Endothelial cell of umbilical vein (primary cell): Measurements from ENCODE around the gene CDC42BPB. TPM values are rescaled to one million over a fixed set of nuclear protein-coding genes. Genes with fewer than 3 reads are reported as not detected.

Experiments used
- BruUV-seq: library from RNA; stranded (reverse); fragments of 400-500 nt; replicated peaks from 2 replicates; lab custom pipeline; 2021; lab: Mats Ljungman, UMichigan
- CTCF ChIA-PET: fragments of 300-600, 350-600 bp; sonication (Branson Sonifier 250); formaldehyde crosslinking; loops from one replicate; lab custom pipeline; 2021; ENCODE audit warnings: antibody characterized with exemption, inconsistent platforms; lab: Charles Lee
- POLR2A ChIA-PET: fragments of 300-600, 350-600 bp; sonication (Branson Sonifier 250); formaldehyde crosslinking; loops from one replicate; lab custom pipeline; 2021; ENCODE audit warnings: antibody characterized with exemption, inconsistent platforms; lab: Charles Lee
- DNase-seq: peaks from one replicate; pipeline ENCODE4 v3.0.0-alpha.2; 2011; ENCODE audit warnings: low read depth, low spot score
- FAIRE-seq: peaks from 2 replicates; lab custom pipeline; 2011; peaks lifted over from hg19 to GRCh38; lab: Jason Lieb, UNC
- H2AFZ ChIP-seq: 2 replicates; pipeline ENCODE4 v1.6.0; 2012; ENCODE audit warnings: low read depth, low read length, control low read depth, inconsistent platforms
- H3K27ac ChIP-seq: 2 replicates; pipeline ENCODE4 v1.5.1; 2011; ENCODE audit warnings: low read depth, mild to moderate bottlenecking, control low read depth, low read length, moderate library complexity; ENCODE audit not compliant: insufficient read depth
- H3K27me3 ChIP-seq, 2 experiments: 2 replicates each; pipeline versions ENCODE4 v1.6.0 to v1.6.1; 2011; ENCODE audit warnings: low read length in 2 of 2, mixed read lengths in 1 of 2; ENCODE audit not compliant: control insufficient read depth in 2 of 2, insufficient read depth in 2 of 2
- H3K36me3 ChIP-seq, 2 experiments: 2 replicates in 1 of 2; 3 replicates in 1 of 2; pipeline ENCODE4 v1.5.1; 2011; ENCODE audit warnings: low read length in 2 of 2, mild to moderate bottlenecking in 1 of 2, moderate library complexity in 1 of 2; ENCODE audit not compliant: control insufficient read depth in 2 of 2, insufficient read depth in 2 of 2; ENCODE audit errors: extremely low read depth in 1 of 2
- H3K4me1 ChIP-seq: 3 replicates; pipeline ENCODE4 v1.5.1; 2011; ENCODE audit warnings: mild to moderate bottlenecking, low read length; ENCODE audit not compliant: control insufficient read depth, insufficient read depth; ENCODE audit errors: extremely low read depth
- H3K4me2 ChIP-seq: 2 replicates; pipeline ENCODE4 v1.6.1; 2011; ENCODE audit warnings: low read length, control low read depth, mixed read lengths; ENCODE audit not compliant: insufficient read depth
- H3K4me3 ChIP-seq, 3 experiments: fragments of 200-600 bp in 1 of 3; sonication (generic), shearing (Covaris generic) in 1 of 3; replicated peaks in 1 of 3; 2 replicates each; pipeline ENCODE4 v1.5.1; 2011 to 2016; ENCODE audit warnings: control low read depth in 3 of 3, low read length in 3 of 3, mild to moderate bottlenecking in 2 of 3, inconsistent platforms in 1 of 3, low read depth in 1 of 3, moderate library complexity in 1 of 3; ENCODE audit not compliant: insufficient read depth in 1 of 3
- H3K79me2 ChIP-seq: 2 replicates; pipeline ENCODE4 v1.6.0; 2012; ENCODE audit warnings: low read length, inconsistent platforms; ENCODE audit not compliant: control insufficient read depth, insufficient read depth
- H3K9ac ChIP-seq: replicated peaks from 2 replicates; pipeline ENCODE3; 2011; ENCODE audit warnings: low read length, control low read depth; ENCODE audit not compliant: insufficient read depth; ENCODE audit errors: extremely low read depth
- H3K9me1 ChIP-seq: replicated peaks from 3 replicates; pipeline ENCODE4 v1.6.0; 2011; ENCODE audit warnings: mild to moderate bottlenecking, low read length; ENCODE audit not compliant: control insufficient read depth, insufficient read depth; ENCODE audit errors: extremely low read depth
- H3K9me3 ChIP-seq: replicated peaks from 2 replicates; pipeline ENCODE4 v1.5.1; 2012; ENCODE audit warnings: low read length, inconsistent platforms; ENCODE audit not compliant: control insufficient read depth, insufficient read depth
- H4K20me1 ChIP-seq: replicated peaks from 2 replicates; pipeline ENCODE3; 2011; ENCODE audit warnings: mild to moderate bottlenecking, low read length; ENCODE audit not compliant: control insufficient read depth, insufficient read depth; ENCODE audit errors: extremely low read depth
- EZH2 ChIP-seq: IDR thresholded peaks from 2 replicates; pipeline ENCODE4 v1.6.1; 2012; ENCODE audit warnings: borderline replicate concordance, low read depth, mild to moderate bottlenecking, moderate library complexity, low read length, inconsistent platforms; ENCODE audit not compliant: severe bottlenecking
- GATA2 ChIP-seq: IDR thresholded peaks from 2 replicates; pipeline ENCODE4 v1.7.0; 2011; ENCODE audit warnings: low read depth, mild to moderate bottlenecking, moderate library complexity, mixed read lengths, low read length; ENCODE audit not compliant: insufficient read length, insufficient read depth
- MYC ChIP-seq: IDR thresholded peaks from one replicate; pipeline ENCODE4 v1.6.1; 2011; ENCODE audit warnings: mild to moderate bottlenecking, low read depth, low read length
- POLR2AphosphoS5 ChIP-seq: IDR thresholded peaks from 2 replicates; pipeline ENCODE4 v1.6.1; 2012; ENCODE audit warnings: low read depth, mild to moderate bottlenecking, control low read depth, low read length, moderate library complexity; ENCODE audit not compliant: insufficient read depth
- dilution Hi-C: fragments of 300-500 bp; cut with MboI; formaldehyde crosslinking; loops from one replicate; pipeline ENCODE4 v1.15.0; 2019; ENCODE audit warnings: low sequenced_read_pairs; ENCODE audit not compliant: extremely low pct_ligation_motif_present
- intact Hi-C: fragments of 100-400 bp; cut with micrococcal nuclease; formaldehyde crosslinking; loops from one replicate; pipeline ENCODE4 v1.10.0; 2022
- polyA plus RNA-seq, 4 experiments: library from polyadenylated mRNA; depleted of rRNA in 3 of 4; stranded (reverse) in 3 of 4; unstranded in 1 of 4; fragments of >200 nt; gene quantifications; 2 replicates each; pipeline versions ENCODE4 v1.2.1 to v1.2.3, GENCODE V29; 2011 to 2012; ENCODE audit warnings: missing spikeins in 1 of 4
- total RNA-seq: library from RNA; stranded (reverse); gene quantifications from 2 replicates; pipeline ENCODE4 v1.2.3, GENCODE V29; 2021
- TF ChIP-seq, protein P1 (sequence below): IDR thresholded peaks from 2 replicates; pipeline ENCODE4 v1.6.1; 2011; ENCODE audit not compliant: insufficient read depth, insufficient read length
- TF ChIP-seq, protein P2 (sequence below), 2 donors: IDR thresholded peaks; 1 replicate in 1 of 2; 2 replicates in 1 of 2; pipeline ENCODE4 v1.5.1; 2011; ENCODE audit warnings: low read length in 2 of 2, mild to moderate bottlenecking in 2 of 2, moderate library complexity in 2 of 2, control low read depth in 1 of 2, inconsistent platforms in 1 of 2, low read depth in 1 of 2; ENCODE audit not compliant: insufficient read depth in 1 of 2; ENCODE audit errors: extremely low read depth in 1 of 2

CDC42BPB gene
- total and polyA plus RNA-seq, 2 donors (not counting 3 experiments of a cell fraction or from before 2014, with no cell fraction given) = 82.6 to 131 TPM

- DNase-seq (no peak), FAIRE-seq (no peak)
- no peaks in the 10 kb centered on the region for H3K4me1 ChIP-seq
- ChIA-PET POLR2A (no interaction called here), CTCF (interaction anchor here (1.2 kb wide), 1 partner anchor 10 kb away, joined by 3 read pairs; no protein-coding TSS in a partner anchor)
- H3K9me1 ChIP-seq = no peaks in the 10 kb centered on the region
- no peaks in the 10 kb centered on the region for H3K27me3 ChIP-seq
- H3K9me3 ChIP-seq = no peaks in the 10 kb centered on the region
- no peak overlapping the region for H3K4me3 ChIP-seq
- no peak overlapping the region for H3K9ac ChIP-seq
- TF ChIP-seq POLR2AphosphoS5 (no peak), MYC (no peak), GATA2 (no peak), EZH2 (no peak)
- TF ChIP-seq, protein P1, sequence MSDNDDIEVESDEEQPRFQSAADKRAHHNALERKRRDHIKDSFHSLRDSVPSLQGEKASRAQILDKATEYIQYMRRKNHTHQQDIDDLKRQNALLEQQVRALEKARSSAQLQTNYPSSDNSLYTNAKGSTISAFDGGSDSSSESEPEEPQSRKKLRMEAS = no peak
- TF ChIP-seq, protein P2, sequence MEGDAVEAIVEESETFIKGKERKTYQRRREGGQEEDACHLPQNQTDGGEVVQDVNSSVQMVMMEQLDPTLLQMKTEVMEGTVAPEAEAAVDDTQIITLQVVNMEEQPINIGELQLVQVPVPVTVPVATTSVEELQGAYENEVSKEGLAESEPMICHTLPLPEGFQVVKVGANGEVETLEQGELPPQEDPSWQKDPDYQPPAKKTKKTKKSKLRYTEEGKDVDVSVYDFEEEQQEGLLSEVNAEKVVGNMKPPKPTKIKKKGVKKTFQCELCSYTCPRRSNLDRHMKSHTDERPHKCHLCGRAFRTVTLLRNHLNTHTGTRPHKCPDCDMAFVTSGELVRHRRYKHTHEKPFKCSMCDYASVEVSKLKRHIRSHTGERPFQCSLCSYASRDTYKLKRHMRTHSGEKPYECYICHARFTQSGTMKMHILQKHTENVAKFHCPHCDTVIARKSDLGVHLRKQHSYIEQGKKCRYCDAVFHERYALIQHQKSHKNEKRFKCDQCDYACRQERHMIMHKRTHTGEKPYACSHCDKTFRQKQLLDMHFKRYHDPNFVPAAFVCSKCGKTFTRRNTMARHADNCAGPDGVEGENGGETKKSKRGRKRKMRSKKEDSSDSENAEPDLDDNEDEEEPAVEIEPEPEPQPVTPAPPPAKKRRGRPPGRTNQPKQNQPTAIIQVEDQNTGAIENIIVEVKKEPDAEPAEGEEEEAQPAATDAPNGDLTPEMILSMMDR (IDR thresholded peaks at IDR 0.05; ENCODE audit: extremely low read depth in 1 of 2, insufficient read depth in 1 of 2, low read depth in 1 of 2, low read length in 2 of 2) = no peak
- dilution Hi-C loops (no loop called here), intact Hi-C loops (no loop called here)
- no peak overlapping the region for H3K4me2 ChIP-seq
- H3K36me3 ChIP-seq = peaks cover 0 to 12% of the 10 kb centered on the region in 2 experiments
- H3K79me2 ChIP-seq = no peaks in the 10 kb centered on the region
- H3K27ac ChIP-seq = no peak overlapping the region
- H4K20me1 ChIP-seq = no peaks in the 10 kb centered on the region
- no peak overlapping the region for H2AFZ ChIP-seq
- no TSS peak for BruUV-seq
Measured at GRCh38 chr14:102907980-102908730, 149.2 kb downstream of the CDC42BPB start.
